Sigmoid colon (tissue), 7 donors: ENCODE data around the gene ARHGAP42. TPM values are rescaled to one million over a fixed set of nuclear protein-coding genes. Genes with fewer than 3 reads are reported as not detected.

ENCODE experiments used
- DNase-seq: peaks from one replicate; pipeline ENCODE4 v3.0.0-alpha.2; 2019
- H3K27ac ChIP-seq, 4 donors: fragments of 200-600 bp; sonication (generic); one replicate each; pipeline ENCODE4 v1.5.1; 2016 to 2019; ENCODE audit warnings: mild to moderate bottlenecking in 1 of 4
- H3K27me3 ChIP-seq, 3 donors: fragments of 200-600 bp; sonication (generic); one replicate each; pipeline ENCODE4 v1.5.1; 2019; ENCODE audit warnings: mild to moderate bottlenecking in 1 of 3
- H3K36me3 ChIP-seq, 4 donors: fragments of 200-600 bp; sonication (generic); one replicate each; pipeline ENCODE4 v1.5.1; 2016 to 2019
- H3K4me1 ChIP-seq, 4 donors: fragments of 200-600 bp; sonication (generic); one replicate each; pipeline ENCODE4 v1.5.1; 2017 to 2019
- H3K4me3 ChIP-seq, 4 donors: fragments of 200-600 bp; sonication (generic); one replicate each; pipeline ENCODE4 v1.5.1; 2017 to 2019; ENCODE audit warnings: mild to moderate bottlenecking in 2 of 4, moderate library complexity in 1 of 4
- H3K9me3 ChIP-seq, 4 donors: fragments of 200-600 bp in 3 of 4; sonication (generic) in 3 of 4; one replicate each; pipeline versions ENCODE4 v1.5.1 to v1.6.1; 2013 to 2019
- EP300 ChIP-seq, 4 donors: sonication (generic); formaldehyde crosslinking; IDR thresholded peaks; one replicate each; pipeline ENCODE4 v1.6.1; 2017; ENCODE audit warnings: antibody characterized with exemption in 4 of 4
- POLR2A ChIP-seq, 2 donors: fragments of 450-650 bp; IDR thresholded peaks; one replicate each; pipeline ENCODE4 v1.6.1; 2016; ENCODE audit warnings: antibody characterized with exemption in 2 of 2, mild to moderate bottlenecking in 2 of 2, moderate library complexity in 2 of 2
- POLR2AphosphoS5 ChIP-seq, 4 donors: sonication (generic); formaldehyde crosslinking; IDR thresholded peaks; one replicate each; pipeline ENCODE4 v1.6.1; 2017; ENCODE audit warnings: antibody characterized with exemption in 4 of 4
- WGBS, 2 donors: extraction: QIAGEN DNeasy Blood & Tissue Kit; methylation state at CpG; one replicate each; pipeline ENCODE4 v1.1.7; 2013; 5-methylcytosine and 5-hydroxymethylcytosine counted together
- intact Hi-C: fragments of 100-400 bp; cut with DNase I; formaldehyde crosslinking; loops from one replicate; pipeline ENCODE4 v1.15.1; 2023
- polyA plus RNA-seq, 3 donors: library from polyadenylated mRNA; stranded (reverse); fragments of 200-250 nt; gene quantifications; one replicate each; pipeline ENCODE4 v1.2.3, GENCODE V29; 2013
- total RNA-seq, 4 donors: library from RNA; depleted of rRNA; stranded (reverse); fragments of >200 nt; gene quantifications; one replicate each; pipeline ENCODE4 v1.1.0, GENCODE V29; 2016
- TF ChIP-seq, protein P1 (sequence below), 4 experiments: fragments of 450-650 bp in 3 of 4; fragments of 200-600 bp in 1 of 4; IDR thresholded peaks; one replicate each; pipeline ENCODE4 v1.5.1; 2016 to 2019; ENCODE audit warnings: antibody characterized with exemption in 4 of 4, mild to moderate bottlenecking in 3 of 4, moderate library complexity in 2 of 4
- donor health status: healthy with polysubstance abuse.
- donor health status: Bipolar disorder and iron deficiency.
- donor health status: healthy.

The ARHGAP42 gene
- total and polyA plus RNA-seq, 7 donors, result 4.2 to 16.9 (median 6.4) TPM

DNA sequence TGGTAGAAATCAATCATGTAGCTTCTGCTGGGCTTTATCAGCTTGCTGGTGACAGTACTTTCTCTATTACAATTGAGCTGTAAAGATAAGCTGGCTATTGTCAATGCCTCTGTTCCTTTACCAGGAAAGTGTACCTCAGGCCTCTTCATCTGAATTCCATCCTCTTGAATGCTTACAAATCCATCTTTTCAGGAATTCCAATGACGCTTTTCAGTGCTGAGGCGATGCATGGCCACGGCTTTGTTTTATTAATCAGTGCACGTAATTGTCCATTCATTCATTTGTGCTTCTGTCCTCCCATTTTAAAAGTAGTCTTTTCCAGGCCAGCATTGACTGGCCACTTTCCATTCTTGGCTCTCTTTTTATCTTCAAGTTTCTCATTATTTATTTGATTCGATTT is 240.5 kb downstream of the ARHGAP42 start:
- Histone ChIP-seq H3K27me3 (no peaks in the 10 kb centered on the region), H3K4me1 (peaks cover 0 to 11% (median 0%) of the 10 kb centered on the region in 4 donors), H3K4me3 (no peak overlapping the region), H3K36me3 (no peaks in the 10 kb centered on the region), H3K27ac (no peak overlapping the region), H3K9me3 (no peaks in the 10 kb centered on the region)
- TF ChIP-seq, protein P1, sequence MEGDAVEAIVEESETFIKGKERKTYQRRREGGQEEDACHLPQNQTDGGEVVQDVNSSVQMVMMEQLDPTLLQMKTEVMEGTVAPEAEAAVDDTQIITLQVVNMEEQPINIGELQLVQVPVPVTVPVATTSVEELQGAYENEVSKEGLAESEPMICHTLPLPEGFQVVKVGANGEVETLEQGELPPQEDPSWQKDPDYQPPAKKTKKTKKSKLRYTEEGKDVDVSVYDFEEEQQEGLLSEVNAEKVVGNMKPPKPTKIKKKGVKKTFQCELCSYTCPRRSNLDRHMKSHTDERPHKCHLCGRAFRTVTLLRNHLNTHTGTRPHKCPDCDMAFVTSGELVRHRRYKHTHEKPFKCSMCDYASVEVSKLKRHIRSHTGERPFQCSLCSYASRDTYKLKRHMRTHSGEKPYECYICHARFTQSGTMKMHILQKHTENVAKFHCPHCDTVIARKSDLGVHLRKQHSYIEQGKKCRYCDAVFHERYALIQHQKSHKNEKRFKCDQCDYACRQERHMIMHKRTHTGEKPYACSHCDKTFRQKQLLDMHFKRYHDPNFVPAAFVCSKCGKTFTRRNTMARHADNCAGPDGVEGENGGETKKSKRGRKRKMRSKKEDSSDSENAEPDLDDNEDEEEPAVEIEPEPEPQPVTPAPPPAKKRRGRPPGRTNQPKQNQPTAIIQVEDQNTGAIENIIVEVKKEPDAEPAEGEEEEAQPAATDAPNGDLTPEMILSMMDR (IDR thresholded peaks at IDR 0.05), result no peak
- TF ChIP-seq EP300 (IDR thresholded peaks at IDR 0.05) (no peak), POLR2A (IDR thresholded peaks at IDR 0.05) (no peak), POLR2AphosphoS5 (IDR thresholded peaks at IDR 0.05) (no peak)
- DNase-seq, result no peak
- intact Hi-C loops, result no loop called here
- 87 to 93% methylated on average over 5 of the region's 5 CpGs for WGBS, 2 donors

DNA sequence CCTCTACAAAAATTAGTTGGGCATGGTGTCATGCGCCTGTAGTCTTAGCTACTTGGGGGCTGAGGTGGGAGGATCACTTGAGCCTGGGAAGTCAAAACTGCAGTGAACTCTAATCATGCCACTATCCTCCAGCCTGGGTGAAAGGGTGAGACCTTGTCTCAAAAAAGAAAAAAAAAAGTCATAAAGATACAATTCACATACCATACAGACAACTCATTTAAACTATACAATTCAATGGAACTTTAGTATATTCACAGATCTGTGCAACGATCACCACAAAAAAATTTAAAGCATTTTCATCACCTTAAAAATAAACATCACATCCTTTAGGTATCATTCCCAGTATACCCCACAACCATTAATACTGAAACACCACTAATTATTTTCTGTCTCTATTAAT is 241.3 kb downstream of the ARHGAP42 start:
- Histone ChIP-seq H3K4me1 (peaks cover 0 to 11% (median 0%) of the 10 kb centered on the region in 4 donors), H3K27ac (no peak overlapping the region), H3K36me3 (no peaks in the 10 kb centered on the region), H3K4me3 (no peak overlapping the region), H3K27me3 (no peaks in the 10 kb centered on the region), H3K9me3 (no peaks in the 10 kb centered on the region)
- WGBS, 2 donors, result 94% methylated on average over 2 of the region's 2 CpGs
- intact Hi-C loops, result no loop called here
- TF ChIP-seq, protein P1 (IDR thresholded peaks at IDR 0.05), result no peak
- no peak for TF ChIP-seq POLR2AphosphoS5 (IDR thresholded peaks at IDR 0.05)
- TF ChIP-seq POLR2A (IDR thresholded peaks at IDR 0.05), result no peak
- TF ChIP-seq EP300 (IDR thresholded peaks at IDR 0.05), result no peak
- no peak for DNase-seq

DNA sequence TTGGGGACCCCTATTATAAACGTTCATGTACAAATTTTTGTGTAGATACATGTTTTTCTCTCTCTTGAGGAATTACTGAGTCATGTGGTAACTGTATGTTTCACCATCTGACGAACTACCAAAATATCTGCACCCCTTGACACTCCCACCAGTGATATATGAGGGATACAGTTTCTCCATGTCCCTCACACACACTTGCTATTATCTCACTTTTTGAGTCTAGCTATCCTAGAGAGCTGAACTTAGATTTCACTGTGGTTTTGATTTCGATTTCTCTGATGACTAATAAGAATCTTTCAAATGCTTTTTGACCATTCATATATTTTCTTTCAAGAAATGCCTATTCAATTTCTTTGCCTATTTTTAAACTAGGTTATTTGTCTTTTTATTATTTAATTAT is 242.3 kb downstream of the ARHGAP42 start:
- WGBS, 2 donors, result 51 to 58% methylated on average over 3 of the region's 3 CpGs
- Histone ChIP-seq H3K4me3 (no peak overlapping the region), H3K4me1 (peaks cover 0 to 7% (median 0%) of the 10 kb centered on the region in 4 donors), H3K27ac (no peak overlapping the region), H3K36me3 (no peaks in the 10 kb centered on the region), H3K27me3 (no peaks in the 10 kb centered on the region), H3K9me3 (no peaks in the 10 kb centered on the region)
- intact Hi-C loops, result no loop called here
- no peak for TF ChIP-seq POLR2AphosphoS5 (IDR thresholded peaks at IDR 0.05)
- TF ChIP-seq, protein P1 (IDR thresholded peaks at IDR 0.05), result no peak
- no peak for TF ChIP-seq EP300 (IDR thresholded peaks at IDR 0.05)
- no peak for TF ChIP-seq POLR2A (IDR thresholded peaks at IDR 0.05)
- no peak for DNase-seq

DNA sequence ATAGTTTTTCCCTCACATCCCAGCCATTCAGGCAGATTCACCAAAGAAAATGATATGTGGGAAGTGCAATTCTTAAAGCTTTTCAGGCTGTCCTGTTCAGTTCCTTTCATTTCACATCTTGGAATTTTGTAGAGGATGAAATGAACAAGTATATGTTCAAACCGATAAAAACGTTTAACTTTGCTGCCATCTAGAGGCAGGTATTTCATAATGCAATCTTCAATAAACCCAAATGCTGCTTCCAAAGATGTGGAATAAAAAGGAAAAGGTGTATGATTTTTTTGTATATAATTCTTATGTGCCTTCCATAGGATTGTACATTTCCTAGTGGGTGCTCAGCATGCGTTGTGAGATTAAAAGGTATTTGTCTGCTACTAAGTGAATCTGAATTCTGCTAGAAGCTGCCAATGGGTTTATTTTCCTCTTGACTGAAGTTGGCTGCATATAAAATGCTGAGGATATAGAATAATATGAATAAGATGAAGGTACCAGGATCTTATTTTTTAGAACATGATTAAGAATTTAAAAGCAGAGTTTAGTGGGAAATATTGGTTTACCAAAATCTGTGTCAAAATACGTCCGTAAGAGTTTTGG is 243.2 kb downstream of the ARHGAP42 start:
- Histone ChIP-seq H3K27ac (no peak overlapping the region), H3K9me3 (no peaks in the 10 kb centered on the region), H3K4me3 (no peak overlapping the region), H3K27me3 (no peaks in the 10 kb centered on the region), H3K36me3 (no peaks in the 10 kb centered on the region), H3K4me1 (peaks cover 0 to 7% (median 0%) of the 10 kb centered on the region in 4 donors)
- DNase-seq, result no peak
- 39 to 44% methylated on average over 5 of the region's 5 CpGs for WGBS, 2 donors
- intact Hi-C loops, result loop anchor here (1.0 to 5.0 kb wide), 2 partner anchors 243 to 353 kb away; partner anchors contain the start of gene ARHGAP42
- no peak for TF ChIP-seq EP300 (IDR thresholded peaks at IDR 0.05)
- TF ChIP-seq, protein P1 (IDR thresholded peaks at IDR 0.05), result peak; percentile 32 to 61 (median 48)
